Ovary (tissue), 9 donors: ENCODE measurements around the gene PIK3R6. TPM values are rescaled to one million over a fixed set of nuclear protein-coding genes. Genes with fewer than 3 reads are reported as not detected.

Experiments
- DNase-seq, 5 donors: peaks; one replicate each; pipeline ENCODE4 v3.0.0-alpha.2; 2019 to 2020
- H3K27ac ChIP-seq, 2 donors: fragments of 200-600 bp; one replicate each; pipeline versions ENCODE4 v1.5.1 to v1.8.0; 2019 to 2022
- H3K27me3 ChIP-seq: fragments of 200-600 bp; one replicate; pipeline ENCODE4 v1.8.0; 2022
- H3K36me3 ChIP-seq: fragments of 200-600 bp; sonication (generic); one replicate; pipeline ENCODE4 v1.5.1; 2019
- H3K4me1 ChIP-seq: one replicate; pipeline ENCODE4 v1.8.1; 2013; ENCODE audit warnings: mild to moderate bottlenecking, moderate library complexity; ENCODE audit not compliant: insufficient read depth
- H3K4me3 ChIP-seq: fragments of 200-600 bp; sonication (generic); one replicate; pipeline ENCODE4 v1.5.1; 2017
- H3K9me3 ChIP-seq, 2 donors: fragments of 200-600 bp in 1 of 2; sonication (generic) in 1 of 2; one replicate each; pipeline versions ENCODE4 v1.5.1 to v1.8.1; 2013 to 2019; ENCODE audit warnings: mild to moderate bottlenecking in 1 of 2, moderate library complexity in 1 of 2
- CTCF ChIP-seq, 3 donors: fragments of 450-650 bp in 2 of 3; fragments of 200-600 bp in 1 of 3; IDR thresholded peaks; one replicate each; pipeline versions ENCODE4 v1.5.1 to v1.8.0; 2016 to 2022; ENCODE audit warnings: antibody characterized with exemption in 3 of 3, mild to moderate bottlenecking in 1 of 3
- EP300 ChIP-seq: sonication (generic); formaldehyde crosslinking; IDR thresholded peaks from one replicate; pipeline ENCODE4 v1.6.1; 2017; ENCODE audit warnings: antibody characterized with exemption
- POLR2A ChIP-seq: fragments of 450-650 bp; IDR thresholded peaks from one replicate; pipeline ENCODE4 v1.6.1; 2017; ENCODE audit warnings: antibody characterized with exemption, mild to moderate bottlenecking, moderate library complexity
- WGBS, 3 donors: extraction: QIAGEN DNeasy Blood & Tissue Kit in 1 of 3; methylation state at CpG; one replicate each; pipeline versions ENCODE4 v1.1.5 to v1.1.7; 2013 to 2017; 5-methylcytosine and 5-hydroxymethylcytosine counted together
- intact Hi-C, 4 donors: fragments of 100-400 bp; cut with DNase I; formaldehyde crosslinking; loops; one replicate each; pipeline versions ENCODE4 v1.11.0 to v1.15.1; 2022 to 2023
- polyA plus RNA-seq, 2 donors: library from polyadenylated mRNA; stranded (reverse); fragments of 200-250 nt in 1 of 2; fragments of 350-450 nt in 1 of 2; fragmentation: Illumina TruSeq in 1 of 2; extraction: RNeasy Lipid Tissue Mini Kit (QIAGEN cat#74804) in 1 of 2; gene quantifications; one replicate each; pipeline ENCODE4 v1.2.3, GENCODE V29; 2013 to 2014
- total RNA-seq, 7 donors: library from RNA; depleted of rRNA in 2 of 7; stranded (reverse); fragments of >200 nt in 2 of 7; fragmentation: NEBNext Ultra II Directional in 3 of 7; extraction: Animal tissue kit (Norgen Biotek cat#: 25700) in 3 of 7; gene quantifications; one replicate each; pipeline versions ENCODE4 v1.1.0 to v1.2.4, GENCODE V29; 2016 to 2023
- donor health status: DM: no; HTN: no; CAD: no; lungs with moderate emphysema.
- donor health status: DM: no; HTN: no; CAD: no.
- donor health status: Bipolar disorder and iron deficiency.
- donor health status: DM: yes; HTN: yes; CAD: no.
- donor health status: DM: no; HTN: no; CAD: no.
- donor health status: DM: yes; HTN: yes; CAD: no.

The PIK3R6 gene
- total and polyA plus RNA-seq, 9 donors = 0.12 to 0.93 (median 0.23) TPM

- H3K9me3 ChIP-seq = no peaks in the 10 kb centered on the region
- intact Hi-C loops = no loop called here
- no peaks in the 10 kb centered on the region for H3K27me3 ChIP-seq
- no peak overlapping the region for H3K27ac ChIP-seq
- H3K36me3 ChIP-seq = no peaks in the 10 kb centered on the region
- TF ChIP-seq EP300 (no peak), POLR2A (no peak), CTCF (IDR thresholded peaks at IDR 0.05) (no peak)
- DNase-seq = no peak
- H3K4me3 ChIP-seq = no peak overlapping the region
- H3K4me1 ChIP-seq = no peaks in the 10 kb centered on the region
- 72 to 79% (median 76%) methylated on average over 8 of the region's 8 CpGs for WGBS, 3 donors
Measured at GRCh38 chr17:8754890-8755289, 112.6 kb downstream of the PIK3R6 start.

- Histone ChIP-seq H3K27me3 (no peaks in the 10 kb centered on the region), H3K9me3 (no peaks in the 10 kb centered on the region), H3K36me3 (no peaks in the 10 kb centered on the region), H3K27ac (no peak overlapping the region), H3K4me3 (no peak overlapping the region), H3K4me1 (no peaks in the 10 kb centered on the region)
- DNase-seq = no peak
- 29 to 55% (median 38%) methylated on average over 1 of the region's 1 CpG for WGBS, 3 donors
- TF ChIP-seq POLR2A = no peak
- TF ChIP-seq CTCF (IDR thresholded peaks at IDR 0.05) = no peak
- no peak for TF ChIP-seq EP300
- intact Hi-C loops = no loop called here
Measured at GRCh38 chr17:8753976-8754440, 113.5 kb downstream of the PIK3R6 start.

GRCh38 chr17:8753136-8753975 lies 114.1 kb downstream of the PIK3R6 start:
- no peak for TF ChIP-seq CTCF (IDR thresholded peaks at IDR 0.05)
- WGBS, 3 donors = 83 to 87% (median 85%) methylated on average over 12 of the region's 12 CpGs
- H3K4me1 ChIP-seq = no peaks in the 10 kb centered on the region
- H3K9me3 ChIP-seq = no peaks in the 10 kb centered on the region
- H3K36me3 ChIP-seq = no peaks in the 10 kb centered on the region
- intact Hi-C loops = no loop called here
- no peak for DNase-seq
- no peaks in the 10 kb centered on the region for H3K27me3 ChIP-seq
- no peak overlapping the region for H3K27ac ChIP-seq
- H3K4me3 ChIP-seq = no peak overlapping the region

Other genes with a start within 250 kb of the PIK3R6 start
- 100 to 1,000 TPM in 1 of 7 donors, 10 to 100 TPM in 6; 30.4 to 113 (median 75.5) TPM for gene MYH10, start 236.9 kb downstream of the PIK3R6 start, total RNA-seq
- gene MYH10, start 236.9 kb downstream of the PIK3R6 start, polyA plus RNA-seq = 100 to 1,000 TPM in 1 of 2 donors, 10 to 100 TPM in 1; 33.9 to 117 TPM
- gene CCDC42, start 122.8 kb downstream of the PIK3R6 start, total RNA-seq = not detected
- under 1 TPM in 1 of 2 donors, not detected in 1; 0.17 TPM for gene CCDC42, start 122.8 kb downstream of the PIK3R6 start, polyA plus RNA-seq
- gene SPDYE4, start 109.1 kb downstream of the PIK3R6 start, total RNA-seq = not detected
- gene SPDYE4, start 109.1 kb downstream of the PIK3R6 start, polyA plus RNA-seq = not detected
- gene MFSD6L, start 68.3 kb downstream of the PIK3R6 start, total RNA-seq = 1 to 10 TPM in 1 of 7 donors, under 1 TPM in 4, not detected in 2; 0.13 to 2.2 (median 0.48) TPM
- gene MFSD6L, start 68.3 kb downstream of the PIK3R6 start, polyA plus RNA-seq = not detected
- gene PIK3R5, start 98.0 kb upstream of the PIK3R6 start, total RNA-seq = 1 to 10 TPM; 1.3 to 8.9 (median 3.7) TPM
- 1 to 10 TPM in 1 of 2 donors, under 1 TPM in 1; 0.86 to 3.8 TPM for gene PIK3R5, start 98.0 kb upstream of the PIK3R6 start, polyA plus RNA-seq
- gene NTN1, start 153.8 kb upstream of the PIK3R6 start, total RNA-seq = 10 to 100 TPM in 1 of 7 donors, 1 to 10 TPM in 4, under 1 TPM in 2; 0.28 to 12.5 (median 2.1) TPM
- 1 to 10 TPM; 1.1 to 1.6 TPM for gene NTN1, start 153.8 kb upstream of the PIK3R6 start, polyA plus RNA-seq